Stimulated activated CD4-positive, alpha-beta T cell treated with anti-CD3 and anti-CD28 coated beads, Interleukin-12 subunit alpha, Interleukin-12 subunit beta, amount 100 ng/mL, for 4 hours (primary cell): Measurements from ENCODE around the gene IGFBP7.

ENCODE experiments used
- DNase-seq: peaks from one replicate; pipeline ENCODE4 v3.0.0-alpha.2; 2020

The IGFBP7 gene

DNA sequence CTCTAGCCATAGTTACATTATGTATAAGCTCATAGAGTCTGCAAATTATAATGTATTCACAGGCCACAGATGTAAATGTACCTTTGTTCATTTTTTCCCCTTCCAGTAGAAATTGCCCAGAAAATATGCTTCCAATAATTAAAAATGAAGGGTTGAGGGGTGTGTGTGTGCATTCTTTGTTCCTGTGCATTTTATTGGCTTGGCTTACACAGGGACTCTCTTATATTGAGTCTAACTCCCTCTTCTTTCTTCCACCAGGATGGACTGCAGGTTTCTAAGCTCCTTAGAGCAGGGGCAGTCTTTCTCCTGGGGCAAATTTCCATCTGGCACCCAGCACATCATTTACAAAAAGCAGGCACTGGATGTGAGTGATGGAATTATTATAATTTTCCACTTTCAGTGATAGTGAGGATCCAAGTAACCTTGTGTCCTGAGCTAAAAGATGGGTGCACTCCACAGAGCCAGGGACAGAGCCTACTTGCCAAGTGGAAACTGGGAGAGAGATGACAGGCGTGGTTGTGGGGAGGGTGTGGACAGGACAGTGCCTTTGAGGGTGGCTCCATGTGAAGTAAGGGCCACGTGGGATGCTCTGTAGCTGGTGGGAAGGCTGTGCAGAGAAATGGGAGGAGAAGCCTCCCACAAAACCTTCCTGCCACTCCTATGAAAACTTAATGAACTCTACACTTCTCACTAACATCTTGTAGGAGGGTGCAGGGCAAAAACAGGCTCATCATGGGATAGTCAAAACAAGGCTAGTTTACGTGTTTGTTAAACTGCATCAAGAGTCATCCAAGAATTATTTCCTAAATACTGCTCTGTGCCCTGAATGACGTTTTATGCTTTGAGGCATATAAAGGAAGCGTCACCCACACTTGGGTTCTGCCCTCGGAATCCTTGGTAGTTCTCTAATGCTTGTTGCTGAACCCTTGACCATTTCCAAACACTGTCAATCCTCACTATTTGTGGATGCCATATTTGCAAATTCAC lies 16.0 kb downstream of the IGFBP7 start:
- no peak for DNase-seq

DNA sequence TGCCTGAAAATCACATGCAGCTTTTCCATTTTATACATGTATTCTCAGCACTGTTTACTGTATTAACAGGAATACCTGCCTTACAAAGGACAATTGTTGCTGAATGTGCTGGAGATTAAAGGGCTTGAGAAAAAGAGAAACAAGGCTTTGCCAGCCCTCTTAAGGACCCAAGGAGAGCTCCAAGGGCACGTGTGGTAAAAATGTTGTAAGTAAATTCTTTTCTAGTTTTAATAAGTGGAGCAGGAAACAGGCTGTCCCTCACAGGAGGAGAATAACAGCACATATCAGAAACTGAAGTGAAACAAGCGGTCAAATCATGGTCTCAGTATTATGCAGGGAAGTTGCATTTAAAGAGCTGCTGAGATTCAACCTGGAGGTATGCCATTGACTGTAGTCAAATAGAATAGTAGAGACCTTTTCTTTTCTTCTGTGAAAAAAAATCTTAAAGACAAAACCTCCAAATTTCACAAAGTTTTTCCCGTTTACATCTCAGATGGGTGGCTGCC lies 18.5 kb downstream of the IGFBP7 start:
- no peak for DNase-seq

DNA sequence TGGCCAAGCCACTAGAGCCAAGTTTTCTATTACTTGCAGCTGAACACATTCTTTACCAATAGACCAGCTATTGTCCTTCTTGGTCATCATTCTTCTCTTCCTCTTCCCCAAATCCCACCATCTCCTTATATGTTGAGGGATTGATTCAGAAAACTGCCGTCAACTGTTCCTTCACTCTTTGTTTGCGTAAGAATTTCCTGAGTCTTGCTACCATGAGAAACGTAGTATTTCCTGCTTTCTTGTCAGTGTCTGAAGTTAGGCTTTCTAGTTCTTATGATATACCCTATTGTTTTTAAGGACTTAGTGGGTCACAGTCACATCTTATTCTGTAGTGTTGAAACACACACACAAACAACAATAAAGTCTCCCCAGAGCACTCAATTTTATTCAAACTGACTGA lies 20.1 kb downstream of the IGFBP7 start:
- no peak for DNase-seq

DNA sequence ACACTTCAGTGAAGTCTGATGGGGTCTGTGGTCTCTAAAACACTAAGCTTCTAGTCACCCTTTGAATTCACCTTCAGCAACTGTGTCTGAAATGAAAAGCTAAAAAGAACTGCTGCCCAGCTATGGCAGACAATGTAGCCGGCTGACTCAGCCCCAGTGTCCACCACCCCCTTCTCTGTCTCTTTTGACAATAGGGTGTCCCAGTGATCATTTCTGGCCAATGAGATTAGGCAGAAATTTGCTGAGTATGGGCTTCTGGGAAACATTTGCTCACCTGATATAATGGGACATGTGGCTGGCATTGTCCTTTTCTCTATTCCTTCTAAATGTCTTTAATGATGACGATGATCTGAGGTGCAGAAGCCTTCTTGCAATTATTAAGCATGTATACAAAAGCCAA lies 20.6 kb downstream of the IGFBP7 start:
- no peak for DNase-seq

DNA sequence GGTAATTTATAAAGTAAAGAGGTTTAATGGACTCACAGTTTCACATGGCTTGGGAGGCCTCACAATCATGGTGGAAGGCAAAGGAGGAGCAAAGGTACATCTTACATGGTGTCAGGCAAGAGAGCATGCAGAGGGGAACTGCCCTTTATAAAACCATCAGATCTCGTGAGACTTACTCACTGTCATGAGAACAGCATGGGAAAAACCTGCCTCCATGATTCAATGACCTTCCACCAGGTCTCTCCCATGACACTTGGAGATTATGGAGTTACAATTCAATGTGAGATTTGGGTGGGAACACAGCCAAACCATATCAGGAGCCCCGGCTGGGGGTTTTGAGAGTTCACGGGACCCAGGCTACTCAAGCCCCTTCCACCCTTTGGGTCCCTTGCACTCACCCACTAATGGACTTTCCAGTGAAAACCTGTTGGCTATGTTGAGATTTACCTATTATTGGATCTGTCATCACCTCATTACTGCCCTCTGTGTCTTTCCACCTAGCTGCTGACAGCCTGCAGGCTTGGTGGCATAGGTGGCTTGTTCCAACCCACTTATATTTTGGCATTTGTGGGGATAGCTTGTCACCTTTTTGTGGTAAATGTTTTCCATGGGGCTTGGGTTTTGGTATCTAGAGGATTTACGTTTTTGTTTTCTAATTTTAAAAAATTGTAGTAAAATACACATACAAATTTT lies 24.0 kb downstream of the IGFBP7 start:
- no peak for DNase-seq

DNA sequence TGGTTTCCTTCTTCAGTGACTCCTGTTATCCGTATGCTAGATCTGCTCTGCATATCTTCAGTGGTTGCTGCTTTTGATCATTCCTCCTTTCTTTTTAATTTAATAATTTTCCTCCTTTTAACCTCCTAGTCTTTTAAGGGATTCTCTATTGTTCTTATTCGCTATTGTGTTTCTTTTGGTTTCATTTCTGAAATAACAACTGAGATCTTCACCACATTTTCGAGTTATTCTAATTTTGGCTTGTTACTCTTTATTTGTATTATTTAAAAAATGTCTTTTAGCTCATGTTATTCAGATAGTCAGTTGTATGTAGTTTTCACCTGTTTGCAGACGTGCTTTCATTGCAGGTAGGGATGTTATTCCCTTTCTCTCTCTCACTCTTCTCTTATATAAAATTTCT lies 24.9 kb downstream of the IGFBP7 start:
- DNase-seq = no peak

DNA sequence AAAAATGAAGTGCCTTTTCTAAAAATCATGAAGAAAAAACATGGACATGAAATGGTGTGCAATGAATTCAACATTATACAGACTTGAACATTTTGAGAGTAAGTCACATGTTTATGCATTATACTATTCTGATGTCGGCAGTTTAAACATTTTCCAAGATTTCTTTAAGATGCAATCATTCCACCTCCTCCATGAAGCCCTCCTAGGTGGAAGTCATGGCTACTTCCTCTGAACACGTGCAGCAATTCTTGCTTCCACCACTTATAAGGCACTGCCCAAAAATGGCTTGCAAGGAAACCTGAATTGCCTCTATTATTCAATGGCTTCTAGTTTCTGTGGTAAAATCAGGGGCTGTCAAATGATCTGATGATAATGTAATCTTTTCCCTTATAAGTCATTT lies 25.8 kb downstream of the IGFBP7 start:
- no peak for DNase-seq

DNA sequence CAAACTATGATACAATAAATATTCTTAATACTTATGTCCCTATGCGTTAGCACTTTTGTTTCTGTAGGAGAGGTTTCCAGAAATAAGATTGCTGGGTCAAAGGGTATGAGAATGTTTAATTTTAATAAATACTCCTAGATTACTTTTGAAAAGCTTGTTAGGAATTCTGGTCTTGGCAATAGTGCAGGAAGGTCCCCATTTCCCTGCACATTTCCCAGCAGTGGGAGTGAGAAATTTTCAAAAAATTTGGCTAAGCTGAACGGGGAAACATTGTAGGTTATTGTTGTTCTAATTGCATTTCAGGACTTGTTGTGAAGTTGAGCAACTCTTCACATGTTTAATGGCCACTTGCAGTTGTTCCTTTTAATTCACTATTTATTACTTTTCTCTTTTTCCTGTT lies 27.1 kb downstream of the IGFBP7 start:
- no peak for DNase-seq

DNA sequence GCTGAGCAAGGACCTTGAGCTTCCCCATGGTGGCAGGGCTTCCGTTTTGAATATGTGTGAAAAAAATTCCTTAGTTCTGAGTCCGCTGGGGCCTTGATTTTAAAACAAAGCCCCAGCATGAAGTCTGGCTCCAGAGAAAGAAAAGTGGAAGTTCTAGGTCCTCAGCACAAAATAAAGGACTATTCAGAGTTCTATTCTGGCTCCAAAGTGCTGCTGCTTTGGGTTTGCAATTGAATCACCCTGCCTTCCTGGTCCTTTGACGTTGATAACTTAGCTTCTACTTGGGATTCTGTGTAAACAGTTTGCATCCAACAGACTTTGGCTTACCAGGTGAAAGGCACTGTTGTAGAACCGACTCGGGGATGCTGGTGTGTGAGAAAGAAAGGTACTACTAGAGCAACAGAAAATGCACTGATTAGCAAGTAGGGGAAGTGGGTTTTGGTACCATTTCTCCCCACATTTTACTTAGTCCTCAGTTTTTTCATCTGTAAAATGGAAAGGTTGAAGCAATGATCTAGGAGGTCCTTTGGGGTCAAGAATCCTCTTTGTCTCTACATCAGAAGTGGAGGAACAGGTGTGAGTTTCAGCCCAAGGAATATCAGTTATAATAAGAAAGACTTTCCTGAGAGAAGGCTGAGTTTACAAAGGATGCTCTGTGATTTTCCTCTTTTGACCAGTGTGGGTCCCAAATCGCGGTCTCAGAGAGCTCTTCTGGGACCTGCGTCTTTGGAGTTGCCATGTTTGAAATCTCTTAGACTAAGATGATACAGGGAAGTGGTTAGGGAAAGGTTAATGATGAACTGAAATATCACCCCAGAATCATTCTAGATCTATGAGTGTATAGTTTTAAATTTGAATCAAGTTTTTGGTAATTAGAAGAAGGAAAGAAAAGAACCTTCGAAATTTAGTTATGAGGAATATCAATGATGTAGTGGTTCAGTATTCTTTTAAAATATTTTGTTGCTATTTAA lies 28.2 kb downstream of the IGFBP7 start:
- no peak for DNase-seq

DNA sequence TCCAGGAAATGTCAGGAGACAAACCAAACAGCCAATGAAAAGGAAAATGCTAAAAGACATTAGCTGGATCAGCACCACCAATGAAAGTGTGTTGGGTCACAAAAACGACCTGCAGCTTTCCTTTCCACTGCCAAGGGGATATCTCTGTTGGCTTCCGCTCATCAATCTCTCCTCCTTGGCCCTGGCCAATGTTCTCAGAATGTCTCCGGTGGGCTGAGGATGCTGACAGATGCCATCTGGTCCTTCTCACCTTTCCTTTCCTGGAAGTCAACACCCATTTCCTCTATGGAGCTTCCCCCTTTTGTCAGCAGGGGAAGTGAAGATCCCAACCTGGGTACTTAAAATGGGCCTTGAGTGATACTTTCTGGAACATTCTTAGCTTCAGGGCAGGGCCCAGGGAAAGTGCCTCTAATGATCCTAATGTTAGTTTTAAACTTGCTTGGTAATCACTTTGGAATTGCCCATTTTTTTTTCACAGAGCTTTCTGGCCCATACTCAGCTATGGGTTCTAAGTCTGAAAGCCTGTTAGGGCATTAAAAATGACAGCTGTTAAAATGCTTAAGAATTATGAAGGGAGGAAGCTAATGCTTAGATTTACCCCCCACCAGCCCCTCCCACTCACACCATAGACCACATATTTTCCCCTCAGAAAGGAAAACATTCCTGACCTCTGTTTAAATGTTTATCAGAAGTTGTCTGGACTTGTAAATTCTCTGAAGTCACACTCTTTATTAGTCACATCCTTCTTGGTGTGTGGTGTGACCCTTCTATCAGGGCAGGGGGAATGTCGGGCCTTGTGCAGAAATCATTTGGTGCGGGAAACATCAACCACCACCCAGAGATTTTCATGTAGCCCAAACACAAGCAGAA lies 29.2 kb downstream of the IGFBP7 start:
- no peak for DNase-seq

DNA sequence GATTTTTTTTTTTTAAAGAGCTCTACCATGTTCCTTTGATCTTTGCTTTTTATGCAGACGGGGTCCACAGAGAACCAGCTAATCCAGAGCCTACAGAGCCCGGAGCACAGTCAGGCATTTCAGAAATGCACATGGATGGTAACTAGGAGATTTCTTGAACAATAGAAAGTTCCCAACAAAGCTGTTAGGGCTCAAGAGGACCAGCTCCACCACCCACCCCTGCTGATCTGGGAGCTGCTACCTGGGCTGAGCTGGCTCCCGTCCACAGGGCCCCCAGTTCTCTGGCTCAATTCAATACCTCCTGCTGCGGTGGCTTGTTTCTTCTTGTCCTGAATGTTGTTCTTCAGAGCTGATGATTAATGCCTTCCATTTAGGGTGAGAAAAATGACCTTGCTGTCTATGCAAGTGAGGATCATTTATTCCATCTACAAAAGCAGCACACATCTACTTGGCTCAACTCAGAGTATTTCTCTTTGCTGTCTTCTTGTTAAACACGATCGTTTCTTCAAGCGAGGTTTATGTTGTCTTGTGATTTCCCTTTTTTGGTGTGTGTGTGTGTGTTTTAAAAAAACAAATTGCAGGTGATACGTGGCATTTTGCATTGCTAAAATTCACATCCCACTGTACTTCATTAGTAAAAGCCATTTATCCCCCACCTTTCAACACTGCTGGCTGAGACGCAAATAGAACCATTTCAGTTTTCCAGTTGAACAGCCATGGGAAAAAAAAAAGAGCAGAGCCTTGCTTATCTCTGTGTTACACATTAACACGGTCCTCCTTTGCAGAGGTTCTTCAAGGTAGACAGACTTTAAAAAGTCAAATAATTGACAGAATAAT lies 31.3 kb downstream of the IGFBP7 start:
- no peak for DNase-seq

DNA sequence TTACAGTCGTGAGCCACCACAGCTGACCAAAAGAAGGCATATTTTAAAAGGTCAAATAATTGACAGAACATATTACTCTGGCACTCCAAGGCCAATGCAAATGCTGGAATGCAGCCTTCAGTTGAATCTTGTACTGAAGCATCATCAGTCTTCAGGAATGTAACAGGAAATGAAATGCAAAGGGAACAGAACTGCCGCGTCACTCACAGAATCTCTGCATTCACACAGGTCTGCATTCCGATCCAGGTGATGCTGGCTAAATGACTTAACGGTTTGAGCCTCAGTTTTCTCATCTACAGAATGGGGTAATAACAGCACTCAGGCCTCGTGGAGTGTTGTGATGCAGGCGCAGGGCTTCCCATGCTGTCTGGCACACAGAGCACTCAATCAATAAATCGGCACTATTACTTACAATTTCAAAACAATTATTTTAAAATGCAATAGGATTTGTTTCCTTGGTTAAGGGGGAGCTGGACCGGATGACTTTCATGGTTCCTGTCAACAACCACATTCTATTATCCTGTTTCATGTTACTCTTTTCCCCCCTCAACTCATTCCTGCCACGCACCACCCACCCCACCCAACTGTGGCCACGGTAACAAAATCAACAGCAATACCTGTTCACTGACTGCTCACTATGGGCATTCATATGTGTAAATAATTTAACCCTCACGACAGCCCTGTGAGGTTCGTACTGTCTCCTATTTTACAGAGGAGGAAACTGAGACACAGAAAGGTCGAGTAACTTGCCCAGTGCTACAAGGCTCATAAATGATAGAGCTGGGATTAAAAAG lies 32.4 kb downstream of the IGFBP7 start:
- DNase-seq = no peak

DNA sequence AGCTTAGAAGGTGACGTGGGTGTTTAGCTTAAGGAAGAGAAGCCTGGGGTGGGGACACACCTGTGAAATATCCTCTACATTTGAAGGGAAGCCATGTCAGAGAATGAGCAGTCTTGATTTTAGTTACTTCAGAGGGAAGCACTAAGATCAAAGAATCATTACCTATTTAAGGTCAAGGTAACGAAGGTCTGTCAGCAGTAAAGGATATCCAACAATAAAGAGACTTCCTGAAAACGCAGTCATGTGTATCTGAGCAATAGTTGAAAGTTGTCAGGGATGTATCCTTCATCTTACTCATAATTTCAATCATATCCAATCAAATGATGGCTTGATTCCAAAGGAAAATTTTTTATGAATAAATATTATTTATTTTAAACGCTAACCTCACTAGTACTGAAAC lies 33.5 kb downstream of the IGFBP7 start:
- no peak for DNase-seq

DNA sequence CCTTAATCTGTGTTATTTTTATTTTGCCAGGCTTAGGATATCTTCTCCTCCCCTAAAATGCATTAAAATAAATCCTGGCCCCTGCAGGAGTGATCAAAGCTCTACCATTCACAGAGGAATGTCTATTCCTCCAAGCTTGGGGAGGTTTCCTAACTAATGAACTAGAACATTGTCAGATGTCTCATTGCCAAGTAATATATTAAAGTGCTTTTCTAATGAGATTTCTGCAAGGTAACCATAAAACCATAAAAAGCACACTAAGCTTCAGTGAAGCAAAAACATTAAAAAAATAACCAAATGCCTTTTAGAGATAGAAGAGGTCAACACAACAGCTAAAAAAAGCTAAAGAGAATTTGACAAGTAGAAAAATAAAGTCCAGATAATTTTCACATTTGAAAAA lies 34.8 kb downstream of the IGFBP7 start:
- no peak for DNase-seq

DNA sequence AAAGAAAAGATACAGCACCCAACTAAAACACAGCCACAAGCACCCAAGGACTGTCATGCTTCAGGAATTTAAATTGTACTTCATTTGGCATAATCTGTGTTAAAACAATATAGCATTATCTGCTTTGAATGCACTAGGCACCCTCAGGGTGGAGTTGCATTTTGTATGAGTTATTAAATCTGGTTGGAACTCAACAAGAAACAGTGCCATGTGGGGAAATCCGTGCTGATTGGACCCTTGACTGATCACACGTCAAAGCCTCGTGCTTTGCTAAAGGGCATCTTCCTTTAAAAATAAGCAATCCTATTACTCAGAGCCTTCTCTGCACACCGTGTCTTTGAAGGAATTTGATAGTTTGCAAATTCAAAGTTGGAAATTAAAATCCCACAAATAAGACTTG lies 35.4 kb downstream of the IGFBP7 start:
- DNase-seq = no peak

DNA sequence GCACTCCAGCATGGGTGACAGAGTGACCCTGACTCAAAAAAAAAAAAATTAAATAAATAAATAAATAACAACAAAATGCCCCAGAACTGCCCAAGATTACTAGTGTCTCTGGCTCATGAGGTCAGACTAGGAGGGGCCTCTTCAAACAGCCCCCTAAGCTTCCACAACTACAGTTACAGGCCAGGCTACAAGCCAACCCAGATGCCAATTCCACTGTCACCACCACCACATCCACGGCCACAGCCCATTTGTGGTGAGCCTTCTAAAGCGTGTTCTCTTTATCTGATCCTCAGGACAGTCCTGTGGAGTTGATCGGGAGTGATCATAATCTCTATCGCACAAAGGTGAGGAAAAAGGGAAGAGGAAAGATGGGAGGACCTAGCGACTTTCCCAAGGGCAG lies 36.6 kb downstream of the IGFBP7 start:
- DNase-seq = no peak

DNA sequence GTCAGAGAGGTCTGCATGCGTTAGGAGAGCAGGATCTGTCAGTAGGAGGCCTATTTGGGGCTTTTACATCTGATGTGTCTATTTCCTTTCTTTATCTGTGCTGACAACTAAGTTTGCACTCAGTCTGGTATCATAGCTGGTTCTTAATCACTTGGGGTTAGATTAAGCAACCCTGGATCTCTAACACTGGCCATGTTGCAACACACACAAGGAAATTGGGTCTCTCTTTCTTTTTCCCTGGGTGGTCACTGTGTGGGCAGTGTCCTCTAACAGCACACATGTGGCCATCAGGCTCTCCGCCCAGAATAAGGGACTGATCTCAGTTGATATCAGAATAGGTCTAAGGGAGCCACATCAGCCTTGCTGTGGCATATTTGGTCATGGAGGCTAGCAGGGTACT lies 38.9 kb downstream of the IGFBP7 start:
- DNase-seq = no peak

DNA sequence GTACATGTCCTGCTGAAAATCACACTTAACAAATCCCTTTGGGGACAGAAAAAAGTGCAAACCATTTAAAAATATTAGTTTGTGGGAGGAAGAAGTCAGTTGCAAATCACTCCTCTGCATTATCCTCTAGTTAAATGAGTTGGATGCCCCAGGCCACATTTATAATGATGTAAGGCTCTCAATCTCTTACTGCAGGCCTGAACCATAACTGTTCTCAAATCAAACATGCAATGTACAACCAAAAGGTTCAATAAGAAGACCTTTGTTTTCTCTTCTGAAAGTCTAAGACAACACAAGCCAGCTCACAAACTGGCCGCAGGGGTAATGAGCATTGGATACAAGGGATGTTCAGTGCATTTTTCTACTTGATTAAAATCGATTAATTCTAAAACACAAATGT lies 39.7 kb downstream of the IGFBP7 start:
- no peak for DNase-seq

DNA sequence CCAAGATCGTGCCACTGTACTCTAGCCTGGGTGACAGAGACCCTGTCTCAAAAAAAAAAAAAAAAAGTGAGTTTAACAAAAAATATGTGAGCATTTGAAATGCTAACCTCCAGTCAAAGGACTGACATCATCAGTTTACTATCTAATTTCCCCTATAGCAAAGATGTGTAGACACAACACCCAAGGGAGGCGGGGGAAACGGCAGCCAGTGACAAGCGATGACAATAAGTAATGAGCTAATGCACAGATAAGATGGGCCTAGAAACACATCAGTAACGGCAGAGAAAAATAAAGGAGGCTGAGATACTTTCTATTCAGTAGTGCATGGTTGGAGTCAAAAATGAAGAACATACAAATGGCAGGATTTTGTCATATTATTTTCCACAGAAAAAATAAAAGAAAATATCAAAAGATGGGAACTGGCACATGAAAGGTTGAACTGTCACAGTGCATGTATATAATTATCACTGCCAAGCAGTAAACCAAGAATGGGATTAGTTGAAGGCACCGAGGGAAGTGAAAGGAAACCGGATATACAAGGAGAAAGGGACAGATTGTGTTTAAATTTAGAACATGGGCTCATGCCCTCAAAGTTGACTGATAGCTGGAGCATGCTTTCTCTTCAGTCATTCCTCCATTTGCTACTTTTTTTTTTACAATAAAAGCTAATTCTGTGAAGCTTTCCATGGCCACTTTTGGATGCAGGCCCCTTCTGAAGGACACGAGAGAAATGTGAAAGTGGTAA lies 41.8 kb downstream of the IGFBP7 start:
- DNase-seq = no peak
